Thyroid gland (tissue), 4 donors: Measurements from ENCODE around the gene GGCX. TPM values are rescaled to one million over a fixed set of nuclear protein-coding genes. Genes with fewer than 3 reads are reported as not detected.
"Not testable (repeated sequence)": the region's sequence is repeated elsewhere in the genome, so short reads cannot be mapped to it uniquely, and the experiment has no call there.

Source experiments
- DNase-seq, 2 donors: peaks; one replicate each; pipeline ENCODE4 v3.0.0-alpha.2; 2019
- H3K27ac ChIP-seq, 3 donors: fragments of 200-600 bp; sonication (generic); 1 replicate in 2 of 3; 2 replicates in 1 of 3; pipeline ENCODE4 v1.5.1; 2016 to 2019; ENCODE audit warnings: mild to moderate bottlenecking in 1 of 3, moderate library complexity in 1 of 3
- H3K27me3 ChIP-seq: fragments of 200-600 bp; sonication (generic); one replicate; pipeline ENCODE4 v1.5.1; 2019
- H3K36me3 ChIP-seq, 2 donors: fragments of 200-600 bp; sonication (generic); one replicate each; pipeline ENCODE4 v1.5.1; 2016 to 2019
- H3K4me1 ChIP-seq, 2 donors: fragments of 200-600 bp; sonication (generic); one replicate each; pipeline ENCODE4 v1.5.1; 2017 to 2019
- H3K4me3 ChIP-seq, 3 donors: fragments of 200-600 bp; sonication (generic); replicated peaks in 1 of 3; 1 replicate in 2 of 3; 2 replicates in 1 of 3; pipeline ENCODE4 v1.5.1; 2016; ENCODE audit warnings: mild to moderate bottlenecking in 1 of 3
- H3K9me3 ChIP-seq: fragments of 200-600 bp; sonication (generic); one replicate; pipeline ENCODE4 v1.5.1; 2017
- CTCF ChIP-seq, 6 experiments: fragments of 200-600 bp in 3 of 6; fragments of 450-650 bp in 3 of 6; sonication (generic) in 3 of 6; IDR thresholded peaks; one replicate each; pipeline ENCODE4 v1.5.1; 2016 to 2019; ENCODE audit warnings: antibody characterized with exemption in 6 of 6, mild to moderate bottlenecking in 2 of 6, inconsistent platforms in 1 of 6, moderate library complexity in 1 of 6
- POLR2A ChIP-seq, 2 donors: fragments of 450-650 bp; IDR thresholded peaks; one replicate each; pipeline ENCODE4 v1.6.1; 2017; ENCODE audit warnings: antibody characterized with exemption in 2 of 2, mild to moderate bottlenecking in 2 of 2, moderate library complexity in 1 of 2
- WGBS, 2 donors: methylation state at CpG; one replicate each; pipeline ENCODE4 v1.1.5; 2017; 5-methylcytosine and 5-hydroxymethylcytosine counted together
- intact Hi-C: fragments of 100-400 bp; cut with DNase I; formaldehyde crosslinking; loops from one replicate; pipeline ENCODE4 v1.15.1; 2023
- total RNA-seq, 4 donors: library from RNA; depleted of rRNA; stranded (reverse); fragments of >200 nt; gene quantifications; one replicate each; pipeline ENCODE4 v1.2.3, GENCODE V29; 2016

The GGCX gene
- total RNA-seq, 4 donors from 2014 or later, result 39.5 to 81.9 (median 51.6) TPM

- Histone ChIP-seq H3K27me3 (no peaks in the 10 kb centered on the region), H3K36me3 (peaks cover 6 to 12% of the 10 kb centered on the region in 2 donors), H3K4me3 (peak overlapping the region in 2 of 3 donors; percentile 12 to 61), H3K9me3 (no peaks in the 10 kb centered on the region), H3K4me1 (peaks cover 36 to 46% of the 10 kb centered on the region in 2 donors), H3K27ac (peak overlapping the region; percentile 84 to 95 (median 95))
- intact Hi-C loops, result no loop called here
- TF ChIP-seq CTCF (IDR thresholded peaks at IDR 0.05), result no peak
- TF ChIP-seq POLR2A (IDR thresholded peaks at IDR 0.05), result no peak
- WGBS, 2 donors, result 4 to 13% methylated on average over 13 of the region's 13 CpGs
- DNase-seq, result peak; percentile 33 to 45
Observed at GRCh38 chr2:85594715-85595300, 33.5 kb upstream of the GGCX start.

- Histone ChIP-seq H3K9me3 (no peaks in the 10 kb centered on the region), H3K4me3 (no peak overlapping the region), H3K27me3 (no peaks in the 10 kb centered on the region), H3K36me3 (peaks cover 6 to 7% of the 10 kb centered on the region in 2 donors), H3K4me1 (peaks cover 39 to 64% of the 10 kb centered on the region in 2 donors), H3K27ac (peak overlapping the region in 1 of 3 donors; percentile 24)
- intact Hi-C loops, result no loop called here
- no peak for TF ChIP-seq CTCF (IDR thresholded peaks at IDR 0.05)
- no peak for TF ChIP-seq POLR2A (IDR thresholded peaks at IDR 0.05)
- 74 to 84% methylated on average over 3 of the region's 3 CpGs for WGBS, 2 donors
- no peak for DNase-seq
Observed at GRCh38 chr2:85593023-85593422, 31.7 kb upstream of the GGCX start.

- 96 to 97% methylated on average over 9 of the region's 9 CpGs for WGBS, 2 donors
- DNase-seq, H3K27me3 ChIP-seq, H3K36me3 ChIP-seq, intact Hi-C loops, H3K4me3 ChIP-seq, H3K9me3 ChIP-seq: not testable (repeated sequence)
- H3K4me1 ChIP-seq, result peaks cover 39 to 68% of the 10 kb centered on the region in 2 donors
- peak overlapping the region in 2 of 3 donors; percentile 73 to 88 for H3K27ac ChIP-seq
Observed at GRCh38 chr2:85592299-85592698, 31.0 kb upstream of the GGCX start.

GRCh38 chr2:85591563-85591962 lies 30.3 kb upstream of the GGCX start:
- Histone ChIP-seq H3K27ac (peak overlapping the region; percentile 63 to 88 (median 73)), H3K9me3 (no peaks in the 10 kb centered on the region)
- intact Hi-C loops, result no loop called here

GRCh38 chr2:85590950-85591349 lies 29.7 kb upstream of the GGCX start:
- Histone ChIP-seq H3K27ac (peak overlapping the region; percentile 63 to 88 (median 73)), H3K36me3 (no peaks in the 10 kb centered on the region), H3K4me1 (peaks cover 30 to 71% of the 10 kb centered on the region in 2 donors), H3K4me3 (no peak overlapping the region), H3K27me3 (no peaks in the 10 kb centered on the region), H3K9me3 (no peaks in the 10 kb centered on the region)
- 83 to 90% methylated on average over 2 of the region's 2 CpGs for WGBS, 2 donors
- no peak for TF ChIP-seq CTCF (IDR thresholded peaks at IDR 0.05)
- TF ChIP-seq POLR2A (IDR thresholded peaks at IDR 0.05), result no peak
- intact Hi-C loops, result no loop called here
- DNase-seq, result no peak

More at GRCh38 chr2:85591563-85591962, 30.3 kb upstream of the GGCX start:
- Histone ChIP-seq H3K4me1 (peaks cover 36 to 70% of the 10 kb centered on the region in 2 donors), H3K36me3 (no peaks in the 10 kb centered on the region), H3K4me3 (no peak overlapping the region), H3K27me3 (no peaks in the 10 kb centered on the region)
- WGBS, 2 donors, result 79 to 82% methylated on average over 12 of the region's 12 CpGs
- DNase-seq, result no peak
- TF ChIP-seq CTCF (IDR thresholded peaks at IDR 0.05), result no peak
- TF ChIP-seq POLR2A (IDR thresholded peaks at IDR 0.05), result no peak
